NCI-H1930 (cell line): ENCODE data around the gene ITFG2.
"Not testable (repeated sequence)": the region's sequence is repeated elsewhere in the genome, so short reads cannot be mapped to it uniquely, and the experiment has no call there.

Experiments used
- DNase-seq, 2 experiments: peaks; one replicate each; lab custom pipeline; 2025; lab: John Stamatoyannopoulos, UW

Gene ITFG2

GRCh38 chr12:2812290-2813213 lies at the start of gene ITFG2:
ITFG2 (plus strand) TSS chr12:2812668; CDS start chr12:2812761, 93 bp downstream.
- peak; percentile 99 for DNase-seq

DNA sequence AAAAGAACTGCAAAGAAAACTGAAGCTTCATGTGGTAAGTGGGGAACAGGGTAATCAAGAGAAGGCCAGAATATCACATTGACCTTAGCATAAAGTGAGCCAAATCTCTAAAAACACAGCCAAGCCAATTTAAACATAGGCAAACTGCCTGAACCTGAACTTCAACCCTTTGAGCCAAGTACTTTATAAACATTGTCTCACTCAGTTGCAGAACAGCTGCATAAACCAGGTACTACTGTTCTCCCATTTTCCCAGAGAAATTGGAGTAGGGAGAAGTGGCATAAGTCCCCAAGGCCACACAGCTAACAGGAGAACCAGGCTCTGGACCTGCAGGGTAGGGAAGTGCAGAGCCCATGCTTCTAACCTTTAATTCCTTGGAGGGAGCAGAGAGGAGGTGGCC lies 48.1 kb upstream of the ITFG2 start:
- DNase-seq: no peak

DNA sequence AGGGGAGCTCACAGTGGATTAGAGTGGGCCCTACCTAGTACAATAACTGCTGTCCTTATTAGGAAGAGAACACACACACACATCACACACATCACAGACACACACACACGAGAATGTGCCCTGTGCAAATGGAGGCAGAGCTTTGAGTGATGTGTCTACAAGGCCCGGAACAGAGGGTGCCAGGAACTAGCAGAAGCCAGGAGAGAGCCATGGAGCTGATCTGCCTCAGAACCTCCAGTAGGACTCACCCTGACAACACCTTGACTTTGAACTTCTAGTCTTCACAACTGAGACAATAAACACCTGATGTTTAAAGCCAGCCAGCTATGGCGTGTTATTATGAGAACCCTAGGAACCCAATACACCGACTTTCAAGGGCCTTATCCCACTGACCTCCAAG lies 47.4 kb upstream of the ITFG2 start:
- no peak for DNase-seq

DNA sequence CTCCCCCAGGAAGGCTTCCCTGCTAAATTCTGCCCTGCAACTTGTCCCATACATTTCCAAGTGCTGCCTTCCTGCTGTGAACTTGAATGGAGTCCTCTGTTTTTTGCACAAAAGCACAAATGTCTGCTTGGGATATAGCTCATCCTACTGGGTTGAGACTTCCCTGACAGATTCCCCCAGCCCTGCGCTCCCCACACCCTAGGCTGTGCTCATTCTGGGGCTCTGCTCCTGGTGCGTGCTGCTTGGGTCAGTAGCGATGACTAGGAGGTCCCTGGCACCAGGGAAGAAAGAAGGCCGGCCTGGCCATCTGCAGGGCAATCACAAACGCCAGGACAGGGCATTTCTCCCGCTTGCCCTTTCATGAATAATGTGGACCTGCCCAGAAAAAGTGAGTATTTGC lies 46.9 kb upstream of the ITFG2 start:
- DNase-seq: no peak

- DNase-seq: no peak
Measured at GRCh38 chr12:2768224-2768961, 44.1 kb upstream of the ITFG2 start.

GRCh38 chr12:2769866-2770533 lies 42.5 kb upstream of the ITFG2 start:
- DNase-seq: no peak

- not testable (repeated sequence) for DNase-seq
Measured at GRCh38 chr12:2770544-2770943, 41.9 kb upstream of the ITFG2 start.

DNA sequence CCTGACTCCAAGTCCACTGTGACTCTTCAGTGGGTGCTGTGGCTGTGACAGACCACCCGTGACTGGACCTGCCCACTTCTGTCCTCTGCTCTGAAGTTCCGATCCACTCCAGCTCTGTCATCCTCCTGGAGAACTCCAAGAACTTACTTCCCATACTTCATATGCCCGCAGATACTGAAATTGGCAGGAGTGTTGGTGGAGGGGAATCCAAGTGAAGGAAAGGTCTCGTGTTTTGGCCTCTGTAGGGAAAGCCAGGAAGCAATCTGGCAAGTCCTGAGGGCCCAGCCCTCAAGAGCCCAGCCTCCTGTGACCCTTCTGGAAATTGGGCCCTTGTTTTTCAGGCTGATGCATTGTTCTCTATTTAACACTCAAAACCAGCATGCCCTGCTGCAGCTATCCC lies 40.1 kb upstream of the ITFG2 start:
- DNase-seq: no peak

GRCh38 chr12:2773199-2773875 lies 39.1 kb upstream of the ITFG2 start:
- DNase-seq: no peak

DNA sequence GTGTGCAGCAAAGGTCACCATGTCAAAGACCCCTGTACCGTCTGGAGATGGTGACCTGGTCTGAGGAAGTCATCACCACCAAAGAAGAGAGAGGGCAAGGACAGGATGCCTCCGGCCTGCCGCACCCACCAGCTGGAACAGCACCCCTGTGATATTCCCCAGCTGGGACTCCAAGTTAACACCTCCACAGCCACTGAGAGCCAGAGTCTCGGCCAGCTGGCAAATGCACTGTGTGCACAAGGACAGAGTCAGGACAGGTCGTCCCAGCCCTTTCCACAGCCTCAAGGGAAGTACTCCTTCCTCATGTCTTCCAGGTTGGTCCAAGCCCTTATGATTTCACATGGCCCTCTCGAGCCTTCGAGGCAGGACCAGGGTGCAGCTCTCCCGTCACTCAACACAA lies 37.0 kb upstream of the ITFG2 start:
- no peak for DNase-seq

DNA sequence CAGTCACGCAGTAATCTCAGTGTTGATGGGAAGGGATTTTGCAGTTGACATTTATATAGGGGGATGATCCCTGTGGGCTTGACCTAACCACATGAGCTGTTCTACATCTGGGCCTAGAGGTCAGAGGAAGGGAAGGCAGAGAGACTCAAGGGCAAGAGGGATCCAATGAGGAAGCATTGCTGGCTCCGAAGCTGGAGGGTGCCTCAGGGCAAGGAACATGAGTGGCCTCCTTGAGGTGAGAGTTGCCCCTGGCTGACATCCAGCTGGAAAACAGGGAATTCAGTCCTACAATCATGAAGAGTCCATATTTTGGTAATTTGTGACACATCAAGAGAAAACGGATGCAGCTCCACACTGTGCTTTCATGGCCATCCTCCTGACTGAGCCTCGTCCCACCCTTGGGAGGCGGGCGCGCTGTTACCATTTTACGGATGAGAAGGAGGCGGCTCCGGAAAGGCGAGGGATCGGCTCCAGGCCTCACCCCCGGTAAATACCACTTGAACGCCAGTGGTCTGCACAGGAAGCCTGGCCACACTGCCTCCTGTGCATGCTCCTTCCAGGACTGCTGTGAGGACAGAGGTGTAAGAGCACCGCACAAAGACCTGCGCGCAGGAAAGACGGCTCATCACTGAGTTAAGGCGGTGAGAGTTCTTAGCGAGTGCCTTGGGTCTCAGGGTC lies 36.2 kb upstream of the ITFG2 start:
- no peak for DNase-seq

DNA sequence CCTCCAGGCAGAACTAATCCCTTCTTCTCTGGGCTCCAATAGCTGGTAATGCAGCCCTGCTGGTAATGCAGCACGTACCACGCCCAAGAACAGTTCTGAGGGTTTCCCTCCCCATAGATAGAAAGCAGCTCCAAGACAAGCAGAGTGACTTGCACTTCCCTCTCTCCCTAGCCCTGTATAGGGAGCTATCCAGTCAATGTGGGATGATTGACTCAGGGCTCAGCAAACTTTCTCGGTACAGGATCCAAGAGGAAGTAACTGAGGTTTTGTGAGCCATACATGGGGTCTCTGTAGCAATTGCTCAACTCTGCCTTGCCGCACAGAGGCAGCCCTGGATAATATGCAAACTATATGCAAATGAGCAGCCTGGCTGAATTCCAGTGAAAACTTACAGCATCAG lies 33.2 kb upstream of the ITFG2 start:
- no peak for DNase-seq

GRCh38 chr12:2783936-2784600 lies 28.4 kb upstream of the ITFG2 start:
- DNase-seq: peak; percentile 36 to 66

- no peak for DNase-seq
Measured at GRCh38 chr12:2785017-2785416, 27.5 kb upstream of the ITFG2 start.

DNA sequence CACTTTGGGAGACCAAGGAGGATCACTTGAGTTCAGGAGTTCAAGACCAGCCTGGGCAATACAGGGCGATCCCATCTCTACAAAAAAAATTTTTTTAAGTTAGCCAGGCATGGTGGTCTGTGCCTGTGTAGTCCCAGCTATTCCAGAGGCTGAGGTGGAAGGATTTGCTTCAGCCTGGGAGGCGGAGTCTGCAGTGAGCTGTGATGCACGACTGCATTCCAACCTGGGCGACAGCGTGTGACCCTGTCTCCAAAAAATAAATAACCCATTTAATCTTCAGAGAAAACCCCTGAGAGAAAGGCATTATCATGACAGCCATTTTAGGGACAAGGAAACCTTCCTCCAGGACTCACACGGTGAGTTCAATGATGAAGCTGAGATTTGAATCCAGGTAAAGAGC lies 21.4 kb upstream of the ITFG2 start:
- DNase-seq: no peak

DNA sequence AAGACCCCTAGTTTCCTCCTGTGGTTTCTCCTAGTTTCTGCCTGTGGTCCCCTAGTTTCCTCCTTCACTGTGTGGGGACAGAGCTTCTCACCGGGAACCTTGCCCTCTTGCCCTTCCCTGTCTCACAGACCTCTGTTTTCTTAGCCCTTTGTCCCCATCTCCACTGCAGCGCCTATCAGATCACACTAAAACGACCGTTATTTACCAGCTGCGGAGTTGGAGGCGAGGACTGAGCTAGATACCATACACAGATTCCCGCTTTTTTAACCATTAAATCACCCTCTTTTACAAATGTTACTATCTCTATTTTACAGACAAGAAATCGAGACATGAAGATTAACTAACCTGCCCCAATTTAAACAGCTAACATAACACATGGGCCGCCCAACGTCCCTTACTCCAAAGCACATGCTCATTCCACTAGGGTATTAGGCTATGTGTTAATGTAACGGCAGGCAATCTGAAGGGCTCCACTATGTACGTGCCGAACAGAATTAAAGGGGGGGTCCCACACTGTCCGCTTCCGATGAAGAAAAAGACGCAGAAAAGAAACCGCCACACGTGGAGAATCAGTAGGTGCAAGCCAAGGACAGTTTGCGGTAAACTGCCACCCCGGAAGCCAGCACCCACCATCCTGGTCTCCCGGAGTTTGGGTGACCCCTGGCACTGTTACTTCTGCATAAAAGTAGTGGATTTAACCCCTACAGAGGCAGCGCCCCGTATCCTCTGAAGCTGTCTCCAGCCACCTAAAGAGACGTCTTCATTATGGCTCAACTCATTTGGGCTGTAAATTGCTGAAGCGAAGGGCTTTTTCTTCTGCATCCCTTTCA lies 19.6 kb upstream of the ITFG2 start:
- no peak for DNase-seq

- DNase-seq: no peak
Measured at GRCh38 chr12:2793561-2793960, 18.9 kb upstream of the ITFG2 start.

DNA sequence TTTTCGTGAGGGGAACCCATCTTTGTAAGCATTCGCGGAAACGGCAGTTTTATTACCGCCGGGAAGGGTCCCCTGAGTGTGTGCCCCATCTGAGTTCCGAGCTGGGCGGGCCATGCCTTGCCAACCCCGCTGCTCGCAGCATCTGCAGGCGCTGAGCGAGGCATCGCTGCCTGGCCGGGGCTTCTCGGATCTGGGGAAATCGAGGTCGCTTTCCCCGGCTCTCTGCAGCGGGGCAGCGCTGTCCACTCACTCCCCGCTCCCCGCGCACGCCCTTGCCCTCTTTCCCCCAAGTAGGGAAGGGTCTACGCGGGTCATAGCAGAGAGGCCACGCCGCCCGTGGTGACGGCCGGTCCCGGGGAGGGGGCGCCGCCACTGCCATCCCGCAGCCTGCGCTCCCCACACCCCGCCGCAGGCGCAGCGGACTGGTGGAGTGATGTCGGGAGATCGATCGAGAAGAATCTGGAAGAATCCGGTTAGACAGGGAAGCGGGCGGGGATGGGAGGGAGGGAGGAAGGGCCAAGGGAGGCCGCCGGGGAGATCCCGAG lies 18.2 kb upstream of the ITFG2 start:
- peak; percentile 45 to 60 for DNase-seq

DNA sequence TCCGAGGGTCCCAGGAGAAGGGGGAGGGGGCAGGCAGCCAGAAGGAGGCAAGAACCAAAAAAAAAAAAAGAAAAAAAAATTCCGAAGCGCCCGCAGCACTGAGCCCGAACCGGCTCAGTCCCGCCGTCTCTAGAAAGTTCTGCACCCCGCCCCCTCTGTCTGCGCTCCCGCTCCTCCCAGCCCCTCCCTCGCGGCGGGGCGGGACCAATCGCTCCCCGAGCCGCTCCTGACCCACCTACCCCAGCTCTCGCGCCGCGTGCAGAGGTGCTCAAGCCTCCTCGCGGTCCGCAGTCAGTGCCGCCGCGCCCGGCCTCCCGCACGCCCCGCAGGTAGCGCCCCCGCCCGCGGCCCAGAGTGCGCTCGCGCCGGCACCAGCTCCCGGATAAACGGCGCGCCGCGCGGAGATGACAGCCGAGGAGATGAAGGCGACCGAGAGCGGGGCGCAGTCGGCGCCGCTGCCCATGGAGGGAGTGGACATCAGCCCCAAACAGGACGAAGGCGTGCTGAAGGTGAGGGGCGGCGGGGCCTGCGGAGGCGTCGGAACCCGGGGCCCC lies 17.7 kb upstream of the ITFG2 start, which contains the start of gene FKBP4:
FKBP4 (plus strand) TSS at position 235 of the 554 bp plus-strand sequence; CDS start at position 405, 170 bp downstream.
- peak; percentile 83 to 93 for DNase-seq
